Panc1 (cell line): ENCODE measurements around the gene PRDM5. TPM values are rescaled to one million over a fixed set of nuclear protein-coding genes. Genes with fewer than 3 reads are reported as not detected.

Source experiments
- ATAC-seq: fragments of 200-7000 bp; cut with Tn5 transposase; 2 replicates; pipeline ENCODE4 v1.9.1; 2020; ENCODE audit warnings: mild to moderate bottlenecking, moderate library complexity
- BruUV-seq: library from RNA; stranded (reverse); fragments of 400-500 nt; replicated peaks from 2 replicates; lab custom pipeline; 2021; lab: Mats Ljungman, UMichigan
- CTCF ChIA-PET: fragments of 300-600 bp; sonication (Branson Sonifier 250); formaldehyde crosslinking; loops from one replicate; lab custom pipeline; 2022; ENCODE audit warnings: antibody characterized with exemption; lab: Charles Lee
- POLR2A ChIA-PET: fragments of 300-600 bp; sonication (Branson Sonifier 250); formaldehyde crosslinking; loops from one replicate; lab custom pipeline; 2022; ENCODE audit warnings: antibody characterized with exemption; lab: Charles Lee
- DNase-seq: peaks from one replicate; pipeline ENCODE4 v3.0.0-alpha.2; 2010; ENCODE audit warnings: low read depth, low spot score
- H3K27ac ChIP-seq: 2 replicates; pipeline ENCODE4 v1.5.1; 2011; ENCODE audit warnings: mild to moderate bottlenecking, low read length, inconsistent platforms
- H3K27me3 ChIP-seq: fragments of 200-500 bp; sonication (Bioruptor generic); 2 replicates; pipeline ENCODE4 v1.6.0; 2014; ENCODE audit warnings: low read length, inconsistent platforms; ENCODE audit not compliant: control insufficient read depth, insufficient read depth
- H3K36me3 ChIP-seq: fragments of 200-500 bp; sonication (Bioruptor generic); 2 replicates; pipeline ENCODE4 v1.5.1; 2014; ENCODE audit warnings: inconsistent platforms, mild to moderate bottlenecking, low read length, moderate library complexity; ENCODE audit not compliant: control insufficient read depth, insufficient read depth
- H3K4me1 ChIP-seq: 2 replicates; pipeline ENCODE4 v1.5.1; 2011; ENCODE audit warnings: inconsistent platforms, mild to moderate bottlenecking, low read length, moderate library complexity; ENCODE audit not compliant: control insufficient read depth, insufficient read depth
- H3K4me3 ChIP-seq, 2 experiments: 2 replicates each; pipeline ENCODE4 v1.5.1; 2011 to 2012; ENCODE audit warnings: low read depth in 2 of 2, low read length in 2 of 2, mild to moderate bottlenecking in 2 of 2, inconsistent platforms in 1 of 2, moderate library complexity in 1 of 2
- H3K9me3 ChIP-seq: fragments of 200-500 bp; sonication (Bioruptor generic); 2 replicates; pipeline ENCODE4 v1.5.1; 2014; ENCODE audit warnings: low read depth, mild to moderate bottlenecking, inconsistent platforms, low read length, moderate library complexity; ENCODE audit not compliant: control insufficient read depth, insufficient read depth
- POLR2AphosphoS5 ChIP-seq: IDR thresholded peaks from 2 replicates; pipeline ENCODE4 v1.6.1; 2012; ENCODE audit warnings: mild to moderate bottlenecking, low read depth, low read length, moderate library complexity
- SIN3A ChIP-seq: IDR thresholded peaks from 2 replicates; pipeline ENCODE4 v1.6.1; 2012; ENCODE audit warnings: low read depth, mild to moderate bottlenecking, low read length, moderate library complexity, borderline replicate concordance; ENCODE audit not compliant: insufficient read depth
- TCF7L2 ChIP-seq: IDR thresholded peaks from 2 replicates; pipeline ENCODE4 v1.6.1; 2011; ENCODE audit warnings: mild to moderate bottlenecking, low read depth, low read length, inconsistent platforms
- in situ Hi-C: cut with HindIII; loops from 2 replicates; pipeline ENCODE4 v1.10.0; 2016; ENCODE audit warnings: low sequenced_read_pairs, low pct_unique_long_range_greater_than_20kb
- intact Hi-C: fragments of 100-400 bp; cut with micrococcal nuclease; formaldehyde crosslinking; loops from one replicate; pipeline ENCODE4 v1.10.0; 2022; ENCODE audit not compliant: unreplicated experiment
- total RNA-seq: library from RNA; stranded (reverse); gene quantifications from one replicate; pipeline ENCODE4 v1.2.1, GENCODE V29; 2021; ENCODE audit not compliant: unreplicated experiment
- TF ChIP-seq, protein P1 (sequence below): fragments of 450-650 bp; IDR thresholded peaks from 2 replicates; pipeline ENCODE4 v1.5.1; 2017; ENCODE audit warnings: mild to moderate bottlenecking
- TF ChIP-seq, protein P2 (sequence below), 2 experiments: IDR thresholded peaks; 2 replicates each; pipeline ENCODE4 v1.6.1; 2011 to 2012; ENCODE audit warnings: low read depth in 2 of 2, control low read depth in 1 of 2, low read length in 1 of 2, mild to moderate bottlenecking in 1 of 2, moderate library complexity in 1 of 2; ENCODE audit not compliant: insufficient read depth in 1 of 2

Gene PRDM5
- total RNA-seq, 1 experiment from 2014 or later: 8.4 TPM

DNA sequence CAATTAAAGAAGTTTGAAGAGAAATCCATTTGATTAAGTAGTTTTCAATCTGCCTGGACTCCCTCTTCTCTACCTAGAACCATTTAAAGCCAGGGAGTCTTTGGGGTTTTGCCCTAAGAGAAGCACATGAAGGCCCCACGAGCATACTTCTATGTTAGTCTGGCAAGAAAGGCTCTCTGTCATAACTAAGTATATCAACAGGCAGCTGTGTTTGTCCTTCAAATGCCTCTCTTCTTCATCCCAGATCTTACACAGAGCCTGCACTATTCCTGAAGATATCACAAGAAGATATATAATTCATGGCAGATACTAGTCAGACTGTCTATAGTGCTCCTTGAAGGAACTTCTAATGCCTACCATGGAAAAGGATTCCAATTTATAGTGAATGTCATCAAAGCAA, 206.2 kb downstream of the PRDM5 start:
- Histone ChIP-seq H3K27ac (no peak overlapping the region), H3K9me3 (no peaks in the 10 kb centered on the region), H3K27me3 (no peaks in the 10 kb centered on the region), H3K4me3 (no peak overlapping the region), H3K4me1 (no peaks in the 10 kb centered on the region), H3K36me3 (no peaks in the 10 kb centered on the region)
- BruUV-seq: no TSS peak
- TF ChIP-seq SIN3A (no peak), POLR2AphosphoS5 (no peak), TCF7L2 (no peak)
- TF ChIP-seq, protein P1, sequence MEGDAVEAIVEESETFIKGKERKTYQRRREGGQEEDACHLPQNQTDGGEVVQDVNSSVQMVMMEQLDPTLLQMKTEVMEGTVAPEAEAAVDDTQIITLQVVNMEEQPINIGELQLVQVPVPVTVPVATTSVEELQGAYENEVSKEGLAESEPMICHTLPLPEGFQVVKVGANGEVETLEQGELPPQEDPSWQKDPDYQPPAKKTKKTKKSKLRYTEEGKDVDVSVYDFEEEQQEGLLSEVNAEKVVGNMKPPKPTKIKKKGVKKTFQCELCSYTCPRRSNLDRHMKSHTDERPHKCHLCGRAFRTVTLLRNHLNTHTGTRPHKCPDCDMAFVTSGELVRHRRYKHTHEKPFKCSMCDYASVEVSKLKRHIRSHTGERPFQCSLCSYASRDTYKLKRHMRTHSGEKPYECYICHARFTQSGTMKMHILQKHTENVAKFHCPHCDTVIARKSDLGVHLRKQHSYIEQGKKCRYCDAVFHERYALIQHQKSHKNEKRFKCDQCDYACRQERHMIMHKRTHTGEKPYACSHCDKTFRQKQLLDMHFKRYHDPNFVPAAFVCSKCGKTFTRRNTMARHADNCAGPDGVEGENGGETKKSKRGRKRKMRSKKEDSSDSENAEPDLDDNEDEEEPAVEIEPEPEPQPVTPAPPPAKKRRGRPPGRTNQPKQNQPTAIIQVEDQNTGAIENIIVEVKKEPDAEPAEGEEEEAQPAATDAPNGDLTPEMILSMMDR: no peak
- TF ChIP-seq, protein P2, sequence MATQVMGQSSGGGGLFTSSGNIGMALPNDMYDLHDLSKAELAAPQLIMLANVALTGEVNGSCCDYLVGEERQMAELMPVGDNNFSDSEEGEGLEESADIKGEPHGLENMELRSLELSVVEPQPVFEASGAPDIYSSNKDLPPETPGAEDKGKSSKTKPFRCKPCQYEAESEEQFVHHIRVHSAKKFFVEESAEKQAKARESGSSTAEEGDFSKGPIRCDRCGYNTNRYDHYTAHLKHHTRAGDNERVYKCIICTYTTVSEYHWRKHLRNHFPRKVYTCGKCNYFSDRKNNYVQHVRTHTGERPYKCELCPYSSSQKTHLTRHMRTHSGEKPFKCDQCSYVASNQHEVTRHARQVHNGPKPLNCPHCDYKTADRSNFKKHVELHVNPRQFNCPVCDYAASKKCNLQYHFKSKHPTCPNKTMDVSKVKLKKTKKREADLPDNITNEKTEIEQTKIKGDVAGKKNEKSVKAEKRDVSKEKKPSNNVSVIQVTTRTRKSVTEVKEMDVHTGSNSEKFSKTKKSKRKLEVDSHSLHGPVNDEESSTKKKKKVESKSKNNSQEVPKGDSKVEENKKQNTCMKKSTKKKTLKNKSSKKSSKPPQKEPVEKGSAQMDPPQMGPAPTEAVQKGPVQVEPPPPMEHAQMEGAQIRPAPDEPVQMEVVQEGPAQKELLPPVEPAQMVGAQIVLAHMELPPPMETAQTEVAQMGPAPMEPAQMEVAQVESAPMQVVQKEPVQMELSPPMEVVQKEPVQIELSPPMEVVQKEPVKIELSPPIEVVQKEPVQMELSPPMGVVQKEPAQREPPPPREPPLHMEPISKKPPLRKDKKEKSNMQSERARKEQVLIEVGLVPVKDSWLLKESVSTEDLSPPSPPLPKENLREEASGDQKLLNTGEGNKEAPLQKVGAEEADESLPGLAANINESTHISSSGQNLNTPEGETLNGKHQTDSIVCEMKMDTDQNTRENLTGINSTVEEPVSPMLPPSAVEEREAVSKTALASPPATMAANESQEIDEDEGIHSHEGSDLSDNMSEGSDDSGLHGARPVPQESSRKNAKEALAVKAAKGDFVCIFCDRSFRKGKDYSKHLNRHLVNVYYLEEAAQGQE (IDR thresholded peaks at IDR 0.05; ENCODE audit: insufficient read depth in 1 of 2, low read depth in 2 of 2, low read length in 1 of 2): no peak
- in situ Hi-C loops: no loop called here
- no peak for ATAC-seq
- no peak for DNase-seq
- ChIA-PET CTCF (no interaction called here), POLR2A (no interaction called here)
- intact Hi-C loops: loop anchor here (5.0 kb wide), 1 partner anchor 206 kb away; the partner anchor contains the start of gene PRDM5

DNA sequence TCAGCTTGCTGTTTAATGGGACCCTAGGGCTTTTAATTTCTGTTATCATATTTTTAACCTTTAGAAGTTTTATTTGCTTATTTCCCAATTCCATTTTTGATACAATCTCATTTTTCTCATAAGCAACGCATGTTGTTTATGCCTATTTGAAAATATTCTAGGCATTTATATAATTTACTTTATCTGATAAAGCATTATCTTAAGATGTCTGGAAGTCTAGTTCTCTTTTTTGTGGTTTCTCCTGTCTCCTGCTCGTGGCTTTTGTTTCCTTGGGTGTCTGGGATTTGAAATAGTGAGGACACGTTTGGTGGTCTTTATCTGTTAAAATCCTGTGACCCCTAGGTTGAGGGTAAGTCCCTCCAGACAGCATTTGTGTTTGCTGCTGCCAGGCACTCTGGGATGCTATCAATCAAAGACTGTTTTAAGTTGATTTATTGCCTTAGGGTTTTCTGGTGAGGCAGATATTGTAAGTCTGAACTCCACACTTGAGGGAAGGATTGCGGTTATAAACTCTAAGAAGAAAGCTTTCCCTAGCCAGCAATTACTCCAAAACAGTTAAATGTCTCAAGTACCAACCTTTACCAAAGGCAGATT, 208.0 kb downstream of the PRDM5 start:
- intact Hi-C loops (loop anchor here (5.0 kb wide), 1 partner anchor 208 kb away; the partner anchor contains the start of gene PRDM5), in situ Hi-C loops (no loop called here)
- no peak for TF ChIP-seq SIN3A
- peak; percentile 16; the same call in 1 of the 2 replicates for TF ChIP-seq TCF7L2
- TF ChIP-seq, protein P1: no peak
- TF ChIP-seq, protein P2 (IDR thresholded peaks at IDR 0.05; ENCODE audit: insufficient read depth in 1 of 2, low read depth in 2 of 2, low read length in 1 of 2): no peak
- TF ChIP-seq POLR2AphosphoS5: no peak
- BruUV-seq: no TSS peak
- Histone ChIP-seq H3K9me3 (no peaks in the 10 kb centered on the region), H3K27me3 (no peaks in the 10 kb centered on the region), H3K27ac (no peak overlapping the region), H3K36me3 (no peaks in the 10 kb centered on the region), H3K4me3 (no peak overlapping the region), H3K4me1 (no peaks in the 10 kb centered on the region)
- ChIA-PET CTCF (no interaction called here), POLR2A (no interaction called here)
- ATAC-seq: no peak
- no peak for DNase-seq
